Chondrocyte (in vitro differentiated cells): Measurements from ENCODE around the gene FGF23. TPM values are rescaled to one million over a fixed set of nuclear protein-coding genes. Genes with fewer than 3 reads are reported as not detected.

Experiments
- DNase-seq: peaks from one replicate; pipeline ENCODE4 v3.0.0; 2021; ENCODE audit warnings: mixed read lengths, low spot score
- H3K27ac Mint-ChIP-seq: one replicate; pipeline ENCODE4 v1.8.0; 2021; ENCODE audit warnings: mild to moderate bottlenecking, moderate library complexity, mixed read lengths; ENCODE audit not compliant: unreplicated experiment
- H3K27me3 Mint-ChIP-seq: 2 replicates; pipeline ENCODE4 v1.8.0; 2021; ENCODE audit warnings: low read depth, mixed read lengths
- H3K36me3 Mint-ChIP-seq: 2 replicates; pipeline ENCODE4 v1.8.0; 2021; ENCODE audit warnings: low read depth, mixed read lengths
- H3K4me1 Mint-ChIP-seq: 2 replicates; pipeline ENCODE4 v1.8.0; 2021; ENCODE audit warnings: low read depth, mild to moderate bottlenecking, mixed read lengths
- H3K4me3 Mint-ChIP-seq: one replicate; pipeline ENCODE4 v1.8.0; 2021; ENCODE audit warnings: mild to moderate bottlenecking, moderate library complexity, mixed read lengths; ENCODE audit not compliant: unreplicated experiment
- H3K9me3 Mint-ChIP-seq: 2 replicates; pipeline ENCODE4 v1.8.0; 2021; ENCODE audit warnings: low read depth, mixed read lengths
- CTCF ChIP-seq: fragments of 200-600 bp; sonication (generic); IDR thresholded peaks from 2 replicates; pipeline ENCODE4 v1.5.0; 2021; ENCODE audit warnings: antibody characterized with exemption, mild to moderate bottlenecking, moderate library complexity
- total RNA-seq: library from RNA; stranded (reverse); gene quantifications from 3 replicates; pipeline ENCODE4 v1.2.1, GENCODE V29; 2021

FGF23 gene
- total RNA-seq, 1 donor from 2014 or later = not detected

DNA sequence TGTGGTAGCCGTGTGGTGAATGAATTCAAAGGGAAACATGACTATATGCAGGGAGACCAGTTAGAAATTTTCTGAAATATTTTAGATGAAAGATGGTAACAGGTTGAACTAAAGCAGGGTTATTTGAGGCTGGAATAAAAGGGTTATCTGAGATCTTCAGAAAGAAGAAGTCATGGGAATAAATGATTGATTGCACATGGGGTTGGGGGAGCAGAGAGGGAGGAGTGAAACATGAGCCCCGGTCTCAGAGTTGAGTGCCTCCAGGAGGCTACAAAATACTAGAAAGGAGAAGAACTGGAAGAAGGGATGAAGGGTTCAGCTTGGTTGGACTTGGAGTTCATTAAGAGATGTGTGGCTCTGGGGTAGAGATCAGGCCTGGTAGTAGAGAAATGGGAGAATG, 16.3 kb upstream of the FGF23 start:
- no peaks in the 10 kb centered on the region for H3K36me3 Mint-ChIP-seq
- no peak overlapping the region for H3K27ac Mint-ChIP-seq
- DNase-seq = no peak
- peaks cover 28% of the 10 kb centered on the region for H3K27me3 Mint-ChIP-seq
- no peak for TF ChIP-seq CTCF
- no peaks in the 10 kb centered on the region for H3K4me1 Mint-ChIP-seq
- no peaks in the 10 kb centered on the region for H3K9me3 Mint-ChIP-seq
- no peak overlapping the region for H3K4me3 Mint-ChIP-seq

GRCh38 chr12:4393211-4393610, 13.7 kb upstream of the FGF23 start:
- H3K27ac Mint-ChIP-seq = no peak overlapping the region

DNA sequence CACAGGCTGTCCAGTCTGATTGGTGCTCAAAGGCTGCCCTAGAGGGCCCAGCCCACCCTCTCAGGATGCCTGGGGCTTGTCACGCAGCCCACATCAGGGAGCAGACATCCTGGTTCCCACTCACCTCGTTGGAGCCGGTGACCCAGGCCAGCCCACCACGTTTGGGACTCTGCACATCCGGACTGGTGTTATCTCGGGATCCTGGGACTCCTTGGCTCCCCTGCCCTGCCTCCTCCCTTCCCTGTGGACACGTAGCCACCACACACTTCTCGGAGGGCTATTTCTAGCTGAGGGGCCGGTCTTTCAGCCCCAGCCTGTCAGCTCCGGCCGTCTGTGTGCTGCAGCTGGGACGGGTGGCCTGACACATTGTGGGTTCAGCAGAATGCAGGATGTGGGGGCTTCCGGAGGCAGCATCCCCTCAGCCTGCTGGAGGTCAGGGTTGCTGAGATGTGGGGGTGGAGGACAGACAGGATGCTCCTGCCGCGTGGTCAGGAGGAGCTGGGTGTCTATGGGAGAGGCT, 12.8 kb upstream of the FGF23 start:
- DNase-seq = no peak
- no peaks in the 10 kb centered on the region for H3K36me3 Mint-ChIP-seq
- TF ChIP-seq CTCF = no peak
- no peak overlapping the region for H3K27ac Mint-ChIP-seq
- H3K4me1 Mint-ChIP-seq = no peaks in the 10 kb centered on the region
- no peaks in the 10 kb centered on the region for H3K9me3 Mint-ChIP-seq
- no peak overlapping the region for H3K4me3 Mint-ChIP-seq
- H3K27me3 Mint-ChIP-seq = peaks cover 20% of the 10 kb centered on the region

More at GRCh38 chr12:4393211-4393610, 13.7 kb upstream of the FGF23 start:
- H3K4me1 Mint-ChIP-seq = no peaks in the 10 kb centered on the region
- H3K36me3 Mint-ChIP-seq = no peaks in the 10 kb centered on the region
- H3K27me3 Mint-ChIP-seq = peaks cover 20% of the 10 kb centered on the region
- DNase-seq = no peak
- H3K9me3 Mint-ChIP-seq = no peaks in the 10 kb centered on the region
- no peak for TF ChIP-seq CTCF
- no peak overlapping the region for H3K4me3 Mint-ChIP-seq

- H3K4me3 Mint-ChIP-seq = no peak overlapping the region
- peaks cover 11% of the 10 kb centered on the region for H3K27me3 Mint-ChIP-seq
- DNase-seq = no peak
- no peak overlapping the region for H3K27ac Mint-ChIP-seq
- H3K9me3 Mint-ChIP-seq = no peaks in the 10 kb centered on the region
- no peaks in the 10 kb centered on the region for H3K36me3 Mint-ChIP-seq
- no peaks in the 10 kb centered on the region for H3K4me1 Mint-ChIP-seq
- TF ChIP-seq CTCF = no peak
Measured at GRCh38 chr12:4388662-4389061, 9.2 kb upstream of the FGF23 start.

GRCh38 chr12:4388032-4388431, 8.5 kb upstream of the FGF23 start:
- TF ChIP-seq CTCF = no peak
- Mint-ChIP-seq H3K36me3 (no peaks in the 10 kb centered on the region), H3K4me1 (no peaks in the 10 kb centered on the region), H3K4me3 (no peak overlapping the region), H3K27me3 (peaks cover 11% of the 10 kb centered on the region), H3K9me3 (no peaks in the 10 kb centered on the region), H3K27ac (no peak overlapping the region)
- DNase-seq = no peak
